Spleen (tissue), 11 donors: ENCODE data around the gene CCNI2. TPM values are rescaled to one million over a fixed set of nuclear protein-coding genes. Genes with fewer than 3 reads are reported as not detected.

Experiments used
- DNase-seq: peaks from one replicate; pipeline ENCODE4 v3.0.0-alpha.2; 2020
- H3K27ac ChIP-seq, 8 donors: fragments of 200-600 bp; sonication (generic) in 7 of 8; 1 replicate in 4 of 8; 2 replicates in 4 of 8; pipeline versions ENCODE4 v1.5.0 to v1.8.0; 2016 to 2021; ENCODE audit warnings: inconsistent platforms in 4 of 8, mild to moderate bottlenecking in 4 of 8, moderate library complexity in 1 of 8
- H3K27me3 ChIP-seq, 7 donors: fragments of 200-600 bp; sonication (generic) in 6 of 7; replicated peaks in 1 of 7; 1 replicate in 4 of 7; 2 replicates in 3 of 7; pipeline versions ENCODE4 v1.5.0 to v1.8.0; 2016 to 2021; ENCODE audit warnings: inconsistent platforms in 3 of 7, mild to moderate bottlenecking in 1 of 7
- H3K36me3 ChIP-seq, 6 donors: fragments of 200-600 bp; sonication (generic) in 5 of 6; 1 replicate in 4 of 6; 2 replicates in 2 of 6; pipeline versions ENCODE4 v1.5.0 to v1.8.0; 2016 to 2021; ENCODE audit warnings: inconsistent platforms in 2 of 6
- H3K4me1 ChIP-seq, 6 donors: fragments of 200-600 bp; sonication (generic) in 5 of 6; 1 replicate in 3 of 6; 2 replicates in 3 of 6; pipeline versions ENCODE4 v1.5.0 to v1.8.0; 2016 to 2021; ENCODE audit warnings: inconsistent platforms in 3 of 6
- H3K4me3 ChIP-seq, 8 donors: fragments of 200-600 bp; sonication (generic) in 7 of 8; 1 replicate in 4 of 8; 2 replicates in 4 of 8; pipeline versions ENCODE4 v1.5.0 to v1.8.0; 2016 to 2021; ENCODE audit warnings: inconsistent platforms in 4 of 8, mild to moderate bottlenecking in 4 of 8, moderate library complexity in 2 of 8
- H3K9me3 ChIP-seq, 8 donors: fragments of 200-600 bp; sonication (generic) in 7 of 8; 1 replicate in 4 of 8; 2 replicates in 4 of 8; pipeline versions ENCODE4 v1.5.0 to v1.8.0; 2016 to 2021; ENCODE audit warnings: inconsistent platforms in 4 of 8
- POLR2A ChIP-seq, 3 donors: fragments of 450-650 bp; IDR thresholded peaks; one replicate each; pipeline ENCODE4 v1.5.1; 2017; ENCODE audit warnings: antibody characterized with exemption in 3 of 3, mild to moderate bottlenecking in 1 of 3
- POLR2AphosphoS5 ChIP-seq, 3 donors: sonication (generic); formaldehyde crosslinking; IDR thresholded peaks; one replicate each; pipeline ENCODE4 v1.5.1; 2017; ENCODE audit warnings: antibody characterized with exemption in 3 of 3
- WGBS, 5 donors: extraction: QIAGEN DNeasy Blood & Tissue Kit in 3 of 5; methylation state at CpG; one replicate each; pipeline versions ENCODE4 v1.1.5 to v1.1.7; 2013 to 2018; 5-methylcytosine and 5-hydroxymethylcytosine counted together
- intact Hi-C: fragments of 100-400 bp; cut with DNase I; formaldehyde crosslinking; loops from one replicate; pipeline ENCODE4 v1.15.0; 2023; ENCODE audit warnings: low total_unique reads
- polyA plus RNA-seq, 3 donors: library from polyadenylated mRNA; stranded (reverse); fragments of 200-250 nt; gene quantifications; one replicate each; pipeline ENCODE4 v1.2.1, GENCODE V29; 2013
- total RNA-seq, 7 donors: library from RNA; depleted of rRNA in 3 of 7; stranded (reverse); fragments of >200 nt in 3 of 7; fragmentation: NEBNext Ultra II Directional in 4 of 7; extraction: Animal tissue kit (Norgen Biotek cat#: 25700) in 4 of 7; gene quantifications; one replicate each; pipeline versions ENCODE4 v1.1.0 to v1.2.1, GENCODE V29; 2016 to 2021
- TF ChIP-seq, protein P1 (sequence below), 11 experiments: fragments of 200-600 bp in 7 of 11; fragments of 450-650 bp in 4 of 11; sonication (generic) in 4 of 11; IDR thresholded peaks in 8 of 11; conservative IDR thresholded peaks in 3 of 11; 1 replicate in 7 of 11; 2 replicates in 4 of 11; pipeline versions ENCODE4 v1.4.0 to v1.8.0; 2016 to 2021; ENCODE audit warnings: antibody characterized with exemption in 11 of 11, inconsistent platforms in 4 of 11, mild to moderate bottlenecking in 1 of 11
- donor health status: healthy with polysubstance abuse.
- donor health status: DM: no; HTN: no; CAD: no; lungs with moderate emphysema.
- donor health status: DM: no; HTN: no; CAD: no.
- donor health status: Bipolar disorder and iron deficiency.
- donor health status: healthy.
- donor health status: DM: no; HTN: no; CAD: no.
- donor health status: DM: yes; HTN: yes; CAD: no.

The CCNI2 gene
- total and polyA plus RNA-seq, 10 donors: 0.19 to 5.2 (median 0.98) TPM

DNA sequence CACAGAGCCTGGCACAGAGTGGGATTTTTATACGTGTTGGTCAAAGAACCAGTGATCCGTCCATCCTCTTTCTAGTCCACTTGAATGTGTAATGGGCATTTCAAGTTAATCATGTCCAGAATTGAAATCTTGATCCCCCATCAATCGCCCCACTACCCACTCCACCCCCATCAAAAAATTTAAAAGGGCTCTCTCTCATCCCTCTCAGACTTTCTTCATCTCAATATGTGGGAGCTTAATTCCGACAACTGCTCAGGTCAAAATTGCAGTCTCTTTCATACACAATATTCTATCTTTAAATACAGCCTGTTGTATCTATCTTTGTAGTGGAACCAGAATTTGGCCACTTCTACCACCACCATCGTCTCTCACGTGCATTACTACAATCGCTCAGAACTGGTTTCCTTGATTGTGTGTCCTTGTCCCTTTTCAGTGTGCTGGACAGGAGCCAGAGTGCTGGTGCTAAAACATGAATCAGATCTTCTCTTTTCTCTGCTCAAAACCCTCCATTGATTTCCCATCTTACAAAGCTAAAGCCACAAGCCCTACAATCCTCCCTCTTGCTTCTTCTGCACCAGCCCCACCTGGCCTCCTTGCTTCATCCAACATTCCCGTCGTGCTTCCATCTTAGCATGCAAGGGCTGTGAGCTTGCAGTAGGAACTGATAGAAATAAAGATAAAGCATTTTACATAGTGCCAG, 9.1 kb upstream of the CCNI2 start:
- no peak for TF ChIP-seq POLR2A (IDR thresholded peaks at IDR 0.05)
- TF ChIP-seq, protein P1, sequence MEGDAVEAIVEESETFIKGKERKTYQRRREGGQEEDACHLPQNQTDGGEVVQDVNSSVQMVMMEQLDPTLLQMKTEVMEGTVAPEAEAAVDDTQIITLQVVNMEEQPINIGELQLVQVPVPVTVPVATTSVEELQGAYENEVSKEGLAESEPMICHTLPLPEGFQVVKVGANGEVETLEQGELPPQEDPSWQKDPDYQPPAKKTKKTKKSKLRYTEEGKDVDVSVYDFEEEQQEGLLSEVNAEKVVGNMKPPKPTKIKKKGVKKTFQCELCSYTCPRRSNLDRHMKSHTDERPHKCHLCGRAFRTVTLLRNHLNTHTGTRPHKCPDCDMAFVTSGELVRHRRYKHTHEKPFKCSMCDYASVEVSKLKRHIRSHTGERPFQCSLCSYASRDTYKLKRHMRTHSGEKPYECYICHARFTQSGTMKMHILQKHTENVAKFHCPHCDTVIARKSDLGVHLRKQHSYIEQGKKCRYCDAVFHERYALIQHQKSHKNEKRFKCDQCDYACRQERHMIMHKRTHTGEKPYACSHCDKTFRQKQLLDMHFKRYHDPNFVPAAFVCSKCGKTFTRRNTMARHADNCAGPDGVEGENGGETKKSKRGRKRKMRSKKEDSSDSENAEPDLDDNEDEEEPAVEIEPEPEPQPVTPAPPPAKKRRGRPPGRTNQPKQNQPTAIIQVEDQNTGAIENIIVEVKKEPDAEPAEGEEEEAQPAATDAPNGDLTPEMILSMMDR (IDR thresholded peaks at IDR 0.05 in 8 of 11, conservative IDR thresholded peaks at IDR 0.05 in 3 of 11): no peak
- TF ChIP-seq POLR2AphosphoS5 (IDR thresholded peaks at IDR 0.05): no peak
- peak overlapping the region in 5 of 8 donors; percentile 87 to 98 (median 96) for H3K4me3 ChIP-seq
- peaks cover 0 to 7% (median 0%) of the 10 kb centered on the region in 6 donors for H3K36me3 ChIP-seq
- H3K27me3 ChIP-seq: peaks cover 0 to 26% (median 3%) of the 10 kb centered on the region in 7 donors
- no peak for DNase-seq
- intact Hi-C loops: no loop called here
- WGBS, 5 donors: 65 to 77% (median 74%) methylated on average over 9 of the region's 9 CpGs
- peaks cover 0 to 7% (median 0%) of the 10 kb centered on the region in 8 donors for H3K9me3 ChIP-seq
- H3K27ac ChIP-seq: peak overlapping the region in 5 of 8 donors; percentile 69 to 86 (median 80)
- peaks cover 8 to 26% (median 18%) of the 10 kb centered on the region in 6 donors for H3K4me1 ChIP-seq

- H3K4me3 ChIP-seq: no peak overlapping the region
- peaks cover 0 to 37% (median 3%) of the 10 kb centered on the region in 7 donors for H3K27me3 ChIP-seq
- 82 to 97% (median 84%) methylated on average over 1 of the region's 1 CpG for WGBS, 5 donors
- H3K36me3 ChIP-seq: no peaks in the 10 kb centered on the region
- intact Hi-C loops: no loop called here
- peaks cover 8 to 26% (median 18%) of the 10 kb centered on the region in 6 donors for H3K4me1 ChIP-seq
- peaks cover 0 to 7% (median 0%) of the 10 kb centered on the region in 8 donors for H3K9me3 ChIP-seq
- H3K27ac ChIP-seq: no peak overlapping the region
- no peak for TF ChIP-seq POLR2A (IDR thresholded peaks at IDR 0.05)
- no peak for TF ChIP-seq POLR2AphosphoS5 (IDR thresholded peaks at IDR 0.05)
- TF ChIP-seq, protein P1 (IDR thresholded peaks at IDR 0.05 in 8 of 11, conservative IDR thresholded peaks at IDR 0.05 in 3 of 11): no peak
- no peak for DNase-seq
Observed at GRCh38 chr5:132739232-132739631, 8.0 kb upstream of the CCNI2 start.

- Histone ChIP-seq H3K4me3 (no peak overlapping the region), H3K27me3 (peaks cover 0 to 66% (median 28%) of the 10 kb centered on the region in 7 donors), H3K9me3 (peaks cover 0 to 7% (median 0%) of the 10 kb centered on the region in 8 donors), H3K4me1 (peaks cover 5 to 19% (median 13%) of the 10 kb centered on the region in 6 donors), H3K27ac (no peak overlapping the region), H3K36me3 (no peaks in the 10 kb centered on the region)
- no peak for TF ChIP-seq POLR2AphosphoS5 (IDR thresholded peaks at IDR 0.05)
- TF ChIP-seq, protein P1 (IDR thresholded peaks at IDR 0.05 in 8 of 11, conservative IDR thresholded peaks at IDR 0.05 in 3 of 11): no peak
- no peak for TF ChIP-seq POLR2A (IDR thresholded peaks at IDR 0.05)
- intact Hi-C loops: no loop called here
- WGBS, 5 donors: 91 to 98% (median 93%) methylated on average over 2 of the region's 2 CpGs
- no peak for DNase-seq
Observed at GRCh38 chr5:132742158-132742557, 5.1 kb upstream of the CCNI2 start.

DNA sequence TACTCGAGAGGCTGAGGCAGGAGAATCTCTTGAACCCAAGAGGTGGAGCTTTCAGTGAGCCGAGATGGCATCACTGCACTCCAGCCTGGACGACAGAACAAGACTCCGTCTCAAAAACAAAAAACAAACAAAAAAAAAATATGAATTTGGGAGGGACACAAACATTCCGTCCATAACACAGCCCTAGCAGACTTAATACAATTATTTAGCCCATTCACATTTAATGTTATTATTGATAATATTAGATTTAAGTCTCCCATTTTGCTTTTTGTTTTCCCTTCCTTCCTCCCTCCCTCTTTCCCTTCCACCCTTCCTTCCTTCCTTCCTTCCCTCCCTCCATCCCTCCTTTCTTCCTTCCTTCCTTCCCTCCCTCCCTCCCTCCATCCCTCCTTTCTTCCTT, 4.6 kb upstream of the CCNI2 start:
- Histone ChIP-seq H3K4me3 (no peak overlapping the region), H3K4me1 (peaks cover 5 to 21% (median 16%) of the 10 kb centered on the region in 6 donors), H3K27ac (no peak overlapping the region), H3K9me3 (peaks cover 0 to 7% (median 0%) of the 10 kb centered on the region in 8 donors), H3K36me3 (no peaks in the 10 kb centered on the region), H3K27me3 (peaks cover 0 to 71% (median 32%) of the 10 kb centered on the region in 7 donors)
- intact Hi-C loops: no loop called here
- 91 to 96% (median 95%) methylated on average over 5 of the region's 5 CpGs for WGBS, 5 donors
- TF ChIP-seq POLR2AphosphoS5 (IDR thresholded peaks at IDR 0.05): no peak
- TF ChIP-seq, protein P1 (IDR thresholded peaks at IDR 0.05 in 8 of 11, conservative IDR thresholded peaks at IDR 0.05 in 3 of 11): no peak
- TF ChIP-seq POLR2A (IDR thresholded peaks at IDR 0.05): no peak
- DNase-seq: no peak
